ENCODE results near the gene VAMP1. TPM values are rescaled to one million over a fixed set of nuclear protein-coding genes. Genes with fewer than 3 reads are reported as not detected.

Gene VAMP1
- total RNA-seq (2022; extraction: Qiagen RNA extraction): 9.2 to 13.0 TPM (median 10.5 TPM) in 5 replicates

DNA sequence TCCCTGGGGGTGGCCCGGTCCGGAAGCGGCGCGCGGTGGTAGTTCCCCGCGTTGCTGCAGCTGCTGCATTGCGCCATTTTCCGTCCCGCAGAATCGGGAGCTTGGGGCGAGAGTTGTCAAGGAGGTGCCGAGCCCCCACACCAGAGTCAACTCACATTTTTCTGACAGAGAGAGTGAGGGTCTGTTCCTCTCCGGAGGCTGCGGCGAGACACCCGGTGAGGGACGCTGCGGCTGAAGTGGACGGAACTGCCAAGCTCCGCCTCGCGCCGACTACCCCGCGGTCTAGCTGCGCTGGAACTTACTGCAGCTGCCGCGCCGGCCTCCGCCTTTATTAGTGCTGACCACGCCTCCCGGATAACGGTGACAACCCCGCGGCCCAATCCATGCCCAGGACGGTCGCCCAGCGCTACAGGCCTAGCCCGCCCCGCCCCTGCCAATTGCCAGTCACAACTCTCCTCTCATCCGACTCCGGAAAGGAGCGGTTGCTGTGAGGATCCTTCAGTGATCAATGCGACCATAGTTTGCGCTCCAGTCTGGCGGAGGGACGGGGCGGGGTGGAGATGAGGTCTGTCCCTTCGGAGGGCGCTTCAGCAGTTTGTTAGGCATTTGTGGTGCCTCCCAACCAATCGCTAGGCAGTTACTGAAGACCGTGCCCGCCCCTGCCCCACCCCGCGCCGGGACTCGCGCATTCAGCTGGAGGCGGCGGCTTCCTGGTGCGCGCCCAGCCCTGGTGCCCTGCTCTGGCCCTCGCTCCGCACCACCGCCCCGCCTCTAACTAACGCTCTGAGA lies at the start of gene VAMP1:
Gene VAMP1 (minus strand): TSS at position 303 of the 789 bp plus-strand sequence. CDS start 146 bp downstream, at position 157.

DNA sequence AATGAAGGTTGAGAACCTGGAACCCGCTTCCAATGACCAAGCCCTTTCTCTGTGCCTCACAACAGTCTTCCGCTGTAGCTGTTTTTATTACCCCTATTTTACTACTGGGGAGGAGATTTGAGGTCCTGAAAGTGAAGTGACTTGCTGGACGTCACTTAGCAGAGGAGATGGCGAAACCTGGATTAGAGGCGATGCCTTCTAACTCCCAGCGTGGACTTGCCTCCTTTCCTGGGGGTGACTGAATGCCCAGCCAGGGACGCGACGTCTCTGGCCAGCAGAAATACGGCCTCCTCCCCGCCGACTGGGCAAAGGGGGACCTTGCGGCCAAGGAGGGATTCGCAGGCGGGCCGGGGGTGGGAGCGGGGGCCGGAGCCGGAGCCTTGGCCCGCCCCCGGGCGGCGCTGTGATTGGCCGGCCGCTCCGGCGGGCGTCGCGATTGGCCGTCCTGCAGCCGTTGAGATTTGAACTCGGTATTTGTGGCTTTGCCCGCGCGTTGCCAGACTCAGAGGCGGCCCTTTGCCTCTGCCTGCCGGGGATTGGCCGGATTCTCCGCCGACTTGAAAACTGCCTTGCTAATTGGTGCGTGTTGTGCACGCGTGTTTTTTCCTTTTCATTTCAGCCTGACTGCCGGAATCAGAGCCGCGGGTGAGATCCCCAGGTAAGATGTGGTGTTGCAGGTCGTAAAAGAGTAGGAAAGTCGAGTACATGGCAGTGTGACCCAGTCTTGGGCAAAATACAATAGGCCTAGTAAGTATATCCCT lies 23.2 kb upstream of the VAMP1 start, which contains the start of gene NCAPD2:
Gene NCAPD2 (plus strand): TSS at position 606 of the 761 bp plus-strand sequence. CDS start 997 bp downstream, outside the sequence.

GRCh38 chr12:6492838-6493496 lies 22.5 kb upstream of the VAMP1 start, which contains the start of gene MRPL51:
MRPL51 (minus strand) TSS chr12:6493262; CDS start chr12:6493136, 126 bp downstream.

GRCh38 chr12:6451348-6452244 lies 18.9 kb downstream of the VAMP1 start, which contains the start of gene TAPBPL:
TAPBPL (plus strand) TSS chr12:6452042; CDS start chr12:6452249, 207 bp downstream.

DNA sequence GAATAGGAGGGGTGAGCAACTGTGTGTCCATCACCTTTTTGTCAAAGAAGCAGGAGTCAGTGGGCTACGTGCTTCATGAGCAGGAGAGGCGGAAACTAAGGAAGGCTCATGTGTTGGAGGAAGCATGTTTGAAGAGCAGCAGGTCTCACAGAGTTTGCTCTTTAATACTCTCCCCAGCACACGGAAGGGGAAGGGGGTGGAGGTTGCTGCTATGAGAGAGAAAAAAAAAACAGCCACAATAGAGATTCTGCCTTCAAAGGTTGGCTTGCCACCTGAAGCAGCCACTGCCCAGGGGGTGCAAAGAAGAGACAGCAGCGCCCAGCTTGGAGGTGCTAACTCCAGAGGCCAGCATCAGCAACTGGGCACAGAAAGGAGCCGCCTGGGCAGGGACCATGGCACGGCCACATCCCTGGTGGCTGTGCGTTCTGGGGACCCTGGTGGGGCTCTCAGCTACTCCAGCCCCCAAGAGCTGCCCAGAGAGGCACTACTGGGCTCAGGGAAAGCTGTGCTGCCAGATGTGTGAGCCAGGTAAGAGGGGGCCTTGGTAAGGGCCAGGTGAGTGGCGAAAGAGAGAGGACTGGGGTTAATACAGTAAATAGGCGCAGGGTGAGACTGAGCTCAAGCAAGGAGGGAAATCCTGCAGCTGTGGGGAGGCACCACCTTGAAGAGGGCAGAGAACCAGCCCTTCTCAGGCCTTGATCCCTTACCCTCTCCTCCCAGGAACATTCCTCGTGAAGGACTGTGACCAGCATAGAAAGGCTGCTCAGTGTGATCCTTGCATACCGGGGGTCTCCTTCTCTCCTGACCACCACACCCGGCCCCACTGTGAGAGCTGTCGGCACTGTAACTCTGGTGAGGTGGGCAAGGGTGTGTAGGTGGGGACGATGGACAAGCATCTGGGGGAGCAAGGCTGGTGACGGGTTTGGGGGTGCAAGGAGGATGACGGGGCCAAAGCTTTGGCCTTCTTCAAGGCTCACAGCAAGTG lies 25.5 kb downstream of the VAMP1 start, which contains the start of gene CD27:
Gene CD27 (plus strand): TSS at position 252 of the 985 bp plus-strand sequence. CDS start 141 bp downstream, at position 393.

Other genes with a start within 250 kb of the VAMP1 start
- 0.26 to 0.99 TPM (median 0.38 TPM) in 5 replicates for gene PLEKHG6, start 160.0 kb downstream of the VAMP1 start, total RNA-seq (2022; extraction: Qiagen RNA extraction)
- 361 to 805 TPM (median 469 TPM) in 5 replicates for gene TNFRSF1A, start 128.6 kb downstream of the VAMP1 start, total RNA-seq (2022; extraction: Qiagen RNA extraction)
- gene SCNN1A, start 95.1 kb downstream of the VAMP1 start, total RNA-seq (2022; extraction: Qiagen RNA extraction): 22.8 to 25.8 TPM (median 24.3 TPM) in 5 replicates
- 204 to 246 TPM (median 240 TPM) in 5 replicates for gene LTBR, start 86.5 kb downstream of the VAMP1 start, total RNA-seq (2022; extraction: Qiagen RNA extraction)
- not detected in 5 replicates for gene CD27, start 25.7 kb downstream of the VAMP1 start, total RNA-seq (2022; extraction: Qiagen RNA extraction)
- gene TAPBPL, start 18.6 kb downstream of the VAMP1 start, total RNA-seq (2022; extraction: Qiagen RNA extraction): 3.3 to 4.0 TPM (median 3.6 TPM) in 5 replicates
- gene MRPL51, start 22.6 kb upstream of the VAMP1 start, total RNA-seq (2022; extraction: Qiagen RNA extraction): 256 to 331 TPM (median 322 TPM) in 5 replicates
- 52.3 to 78.1 TPM (median 59.3 TPM) in 5 replicates for gene NCAPD2, start 23.4 kb upstream of the VAMP1 start, total RNA-seq (2022; extraction: Qiagen RNA extraction)
- 6,926 to 9,040 TPM (median 8,633 TPM) in 5 replicates for gene GAPDH, start 63.8 kb upstream of the VAMP1 start, total RNA-seq (2022; extraction: Qiagen RNA extraction)
- 1.6 to 2.5 TPM (median 1.8 TPM) in 5 replicates for gene IFFO1, start 85.4 kb upstream of the VAMP1 start, total RNA-seq (2022; extraction: Qiagen RNA extraction)
- 91.1 to 115 TPM (median 97.7 TPM) in 5 replicates for gene NOP2, start 97.6 kb upstream of the VAMP1 start, total RNA-seq (2022; extraction: Qiagen RNA extraction)
- gene CHD4, start 136.7 kb upstream of the VAMP1 start, total RNA-seq (2022; extraction: Qiagen RNA extraction): 55.8 to 82.9 TPM (median 60.2 TPM) in 5 replicates
- gene LPAR5, start 165.3 kb upstream of the VAMP1 start, total RNA-seq (2022; extraction: Qiagen RNA extraction): 0.58 to 1.0 TPM (median 0.70 TPM) in 5 replicates
- gene ACRBP, start 176.8 kb upstream of the VAMP1 start, total RNA-seq (2022; extraction: Qiagen RNA extraction): 0.18 to 0.56 TPM (median 0.33 TPM) in 3 of 5 replicates, not detected in the others
- 11.5 to 19.9 TPM (median 14.3 TPM) in 5 replicates for gene ING4, start 192.4 kb upstream of the VAMP1 start, total RNA-seq (2022; extraction: Qiagen RNA extraction)
- gene ZNF384, start 218.7 kb upstream of the VAMP1 start, total RNA-seq (2022; extraction: Qiagen RNA extraction): 53.8 to 60.6 TPM (median 58.4 TPM) in 5 replicates
- 0.76 to 1.1 TPM (median 0.84 TPM) in 5 replicates for gene PIANP, start 230.1 kb upstream of the VAMP1 start, total RNA-seq (2022; extraction: Qiagen RNA extraction)